AG09309 (cell line): ENCODE results near the gene CCR2.

Experiments used
- DNase-seq: peaks from one replicate; pipeline ENCODE4 v3.0.0-alpha.2; 2010; ENCODE audit warnings: low read depth
- H3K4me3 ChIP-seq: 2 replicates; pipeline ENCODE4 v1.5.1; 2011; ENCODE audit warnings: mild to moderate bottlenecking, low read depth, low read length, moderate library complexity; ENCODE audit not compliant: control insufficient read depth
- TF ChIP-seq, protein P1 (sequence below): IDR thresholded peaks from 2 replicates; pipeline ENCODE4 v1.5.1; 2011; ENCODE audit warnings: mild to moderate bottlenecking, low read depth, low read length, inconsistent platforms; ENCODE audit not compliant: insufficient read depth, control insufficient read depth; ENCODE audit errors: missing control alignments

Gene CCR2

DNA sequence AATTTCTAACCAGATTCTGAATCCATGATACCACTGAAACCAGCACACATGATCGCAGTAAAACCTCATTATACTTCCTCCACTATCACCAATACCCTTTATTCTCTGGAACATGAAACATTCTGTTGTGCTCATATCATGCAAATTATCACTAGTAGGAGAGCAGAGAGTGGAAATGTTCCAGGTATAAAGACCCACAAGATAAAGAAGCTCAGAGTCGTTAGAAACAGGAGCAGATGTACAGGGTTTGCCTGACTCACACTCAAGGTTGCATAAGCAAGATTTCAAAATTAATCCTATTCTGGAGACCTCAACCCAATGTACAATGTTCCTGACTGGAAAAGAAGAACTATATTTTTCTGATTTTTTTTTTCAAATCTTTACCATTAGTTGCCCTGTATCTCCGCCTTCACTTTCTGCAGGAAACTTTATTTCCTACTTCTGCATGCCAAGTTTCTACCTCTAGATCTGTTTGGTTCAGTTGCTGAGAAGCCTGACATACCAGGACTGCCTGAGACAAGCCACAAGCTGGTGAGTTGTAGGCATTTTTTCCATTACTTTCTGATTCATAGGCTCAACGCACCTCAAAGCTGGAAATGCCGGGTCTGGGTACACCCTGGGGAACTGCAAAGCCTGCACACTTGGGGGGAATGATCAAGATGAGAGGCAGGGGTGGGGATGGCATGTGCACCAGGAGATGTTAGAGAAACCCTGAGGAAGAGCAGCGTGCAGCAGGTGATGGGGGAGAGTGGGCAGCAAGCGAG, at the start of gene CCR2:
TSS of gene CCR2 (plus strand) at position 465 of the 764 bp plus-strand sequence. CDS start 3,417 bp downstream, outside the sequence.
- DNase-seq: no peak
- TF ChIP-seq, protein P1, sequence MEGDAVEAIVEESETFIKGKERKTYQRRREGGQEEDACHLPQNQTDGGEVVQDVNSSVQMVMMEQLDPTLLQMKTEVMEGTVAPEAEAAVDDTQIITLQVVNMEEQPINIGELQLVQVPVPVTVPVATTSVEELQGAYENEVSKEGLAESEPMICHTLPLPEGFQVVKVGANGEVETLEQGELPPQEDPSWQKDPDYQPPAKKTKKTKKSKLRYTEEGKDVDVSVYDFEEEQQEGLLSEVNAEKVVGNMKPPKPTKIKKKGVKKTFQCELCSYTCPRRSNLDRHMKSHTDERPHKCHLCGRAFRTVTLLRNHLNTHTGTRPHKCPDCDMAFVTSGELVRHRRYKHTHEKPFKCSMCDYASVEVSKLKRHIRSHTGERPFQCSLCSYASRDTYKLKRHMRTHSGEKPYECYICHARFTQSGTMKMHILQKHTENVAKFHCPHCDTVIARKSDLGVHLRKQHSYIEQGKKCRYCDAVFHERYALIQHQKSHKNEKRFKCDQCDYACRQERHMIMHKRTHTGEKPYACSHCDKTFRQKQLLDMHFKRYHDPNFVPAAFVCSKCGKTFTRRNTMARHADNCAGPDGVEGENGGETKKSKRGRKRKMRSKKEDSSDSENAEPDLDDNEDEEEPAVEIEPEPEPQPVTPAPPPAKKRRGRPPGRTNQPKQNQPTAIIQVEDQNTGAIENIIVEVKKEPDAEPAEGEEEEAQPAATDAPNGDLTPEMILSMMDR: no peak
- no peak within 1 kb of the TSS for H3K4me3 ChIP-seq

- H3K4me3 ChIP-seq: no peak overlapping the region
- no peak for DNase-seq
- TF ChIP-seq, protein P1: no peak
Observed at GRCh38 chr3:46304739-46305138, 49.2 kb upstream of the CCR2 start.

DNA sequence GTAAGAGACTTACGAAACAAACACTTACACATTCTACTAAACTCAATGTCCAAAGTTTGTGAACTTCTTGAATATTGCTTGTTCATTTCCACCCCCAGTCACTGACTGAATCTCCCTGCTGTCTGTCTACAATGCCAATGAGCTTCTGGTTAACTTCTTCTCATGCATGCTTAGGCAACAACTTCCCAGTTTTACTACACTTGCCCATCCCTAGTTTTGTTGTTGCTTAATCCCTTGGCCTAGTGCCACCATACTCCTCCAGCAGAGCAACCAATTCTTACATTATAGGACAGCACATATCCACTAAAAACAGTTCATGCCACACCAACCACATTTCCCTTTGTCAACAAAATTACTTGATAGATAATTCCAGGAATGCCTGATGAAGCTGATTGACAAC, 40.9 kb upstream of the CCR2 start:
- TF ChIP-seq, protein P1: no peak
- H3K4me3 ChIP-seq: no peak overlapping the region
- peak; percentile 11 for DNase-seq

DNA sequence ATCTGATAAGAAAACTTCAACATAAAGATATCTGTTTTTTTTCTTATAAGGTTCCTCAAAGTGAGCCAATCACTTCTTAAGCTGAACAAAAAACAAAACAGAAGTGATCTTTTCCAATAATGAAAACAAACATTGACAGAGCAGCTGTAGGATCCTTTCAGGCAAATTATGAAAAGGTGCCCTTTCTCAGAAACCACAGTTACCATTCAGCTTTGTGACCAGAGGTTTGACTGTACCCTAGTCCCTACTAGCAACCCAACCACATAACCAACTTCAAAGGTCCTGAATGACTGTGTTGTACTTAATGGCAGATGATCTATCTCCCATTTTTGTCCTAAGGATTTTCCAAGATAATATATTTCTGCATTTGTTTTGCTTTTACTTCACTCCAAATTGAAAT, 39.4 kb upstream of the CCR2 start:
- no peak overlapping the region for H3K4me3 ChIP-seq
- no peak for DNase-seq
- TF ChIP-seq, protein P1: no peak

DNA sequence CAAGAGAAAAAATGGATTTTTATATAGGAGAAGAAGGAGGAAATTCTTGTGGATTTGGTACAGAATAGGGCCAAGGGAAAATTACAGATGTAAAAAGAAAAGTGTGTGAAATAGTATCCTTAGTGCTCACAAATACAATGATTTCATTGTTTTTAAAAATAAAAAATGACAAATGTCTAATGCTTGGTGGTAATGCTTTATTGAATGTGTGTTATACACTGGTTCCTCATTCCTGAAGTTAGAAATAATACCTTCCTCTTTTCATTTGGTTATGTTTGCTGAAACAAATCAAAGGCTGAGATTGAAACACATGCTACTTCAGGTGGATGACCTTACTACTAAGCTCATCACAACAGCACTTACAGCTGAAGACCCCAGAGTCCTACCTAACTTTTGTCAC, 37.7 kb upstream of the CCR2 start:
- TF ChIP-seq, protein P1: no peak
- no peak for DNase-seq
- no peak overlapping the region for H3K4me3 ChIP-seq

DNA sequence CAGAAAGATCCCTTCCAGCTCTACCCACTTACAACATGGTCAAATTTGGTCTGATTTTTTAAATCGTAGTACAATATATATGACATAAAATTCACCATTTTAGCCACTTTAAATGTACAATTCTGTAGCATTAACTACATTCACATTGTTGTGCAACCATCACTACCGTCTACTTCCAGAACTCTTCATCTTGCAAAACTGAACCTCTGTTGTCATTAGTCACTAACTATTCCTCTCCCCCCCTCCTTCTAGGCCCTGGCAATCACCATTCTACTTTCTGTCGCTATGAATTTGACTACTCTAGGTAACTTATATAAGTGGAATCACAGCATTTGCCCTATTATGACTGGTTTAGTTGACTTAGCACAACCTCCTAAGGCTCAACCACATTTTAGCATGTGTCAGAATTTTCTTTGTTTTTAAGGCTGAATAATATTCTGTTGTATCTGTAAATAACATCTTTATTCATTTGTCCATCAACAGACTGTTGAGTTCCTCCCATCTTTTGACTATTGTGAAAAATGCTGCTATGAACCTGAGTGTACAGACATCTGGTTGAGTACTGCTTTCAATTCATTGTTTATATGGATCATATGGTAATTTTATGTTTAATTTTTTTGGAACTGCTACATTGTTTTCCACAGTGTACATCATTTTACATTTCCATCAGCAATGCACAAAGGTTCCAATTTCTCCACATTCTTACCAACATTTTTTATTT, 35.5 kb upstream of the CCR2 start:
- no peak overlapping the region for H3K4me3 ChIP-seq
- no peak for DNase-seq
- TF ChIP-seq, protein P1: no peak
